ENCODE data around the gene GLS2.
"Not testable (repeated sequence)": the region's sequence is repeated elsewhere in the genome, so short reads cannot be mapped to it uniquely, and the experiment has no call there.

Gene GLS2

DNA sequence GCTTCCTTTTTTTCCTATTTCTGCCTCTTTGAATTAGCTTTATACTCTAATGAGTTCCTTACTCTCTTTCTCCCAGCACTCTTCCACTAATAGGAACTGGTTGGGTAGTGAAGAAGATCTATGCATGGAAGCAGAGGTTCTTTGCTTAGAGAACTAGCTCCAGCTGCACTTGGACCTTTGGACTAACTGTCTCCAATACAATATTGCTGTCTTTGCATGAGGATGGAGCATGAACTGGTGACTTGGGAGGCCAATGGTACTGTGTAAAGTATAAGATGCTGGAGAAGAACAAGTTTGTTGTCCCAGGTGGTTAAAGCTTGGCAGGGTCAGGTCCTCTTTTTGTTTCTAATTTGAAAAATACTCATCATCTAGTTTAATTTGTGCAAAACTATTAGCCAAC is 2.4 kb upstream of the GLS2 start:
- DNase-seq (ENCODE audit: low spot score): no peak

DNA sequence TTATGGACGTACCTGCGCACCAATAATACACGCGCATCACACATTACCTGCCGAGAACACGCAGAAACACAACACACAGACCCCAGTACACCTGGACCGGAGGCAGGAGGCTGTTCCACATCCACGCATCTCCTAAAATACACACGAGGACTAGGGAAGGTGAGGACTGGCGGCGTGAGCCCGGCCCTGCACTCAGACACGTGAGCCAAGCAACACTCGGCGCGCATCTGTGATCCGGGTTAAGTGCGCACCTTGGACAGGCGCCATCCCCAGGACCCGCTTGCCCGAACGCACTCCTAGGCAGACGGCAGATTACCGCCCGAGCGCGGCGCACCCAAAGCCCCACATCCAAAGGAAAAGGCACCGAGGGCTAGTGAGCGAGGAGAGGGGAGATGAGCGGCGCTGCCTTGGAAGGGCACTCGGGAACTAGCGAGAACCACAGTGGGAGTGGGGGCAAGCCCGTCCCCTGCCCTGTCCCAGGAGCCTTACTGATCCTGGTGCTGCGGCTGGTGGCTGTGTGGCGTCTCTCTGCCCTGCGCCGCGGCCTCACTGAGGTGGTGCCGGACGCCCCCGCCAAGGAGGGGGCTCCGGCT is 417 bp downstream of the GLS2 start:
- peak; percentile 17 for DNase-seq (ENCODE audit: low spot score)

DNA sequence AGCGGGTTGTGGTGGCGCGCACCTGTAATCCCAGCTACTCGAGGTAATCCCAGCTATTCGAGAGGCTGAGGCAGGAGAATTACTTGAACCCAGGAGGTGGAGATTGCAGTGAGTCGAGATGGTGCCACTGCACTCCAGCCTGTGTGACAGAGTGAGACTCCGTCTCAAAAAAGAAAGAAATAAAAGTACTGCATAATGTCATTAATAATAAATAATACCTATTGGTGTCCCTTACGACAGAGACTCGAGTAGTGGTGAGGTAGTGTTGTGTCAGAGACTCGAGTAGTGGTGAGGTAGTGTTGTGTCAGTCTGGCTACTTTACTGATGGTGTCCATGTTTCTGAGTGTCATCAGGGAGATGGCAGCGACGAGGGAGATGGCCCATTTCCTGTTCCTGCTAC is 1.3 kb downstream of the GLS2 start:
- DNase-seq (ENCODE audit: low spot score): no peak

DNA sequence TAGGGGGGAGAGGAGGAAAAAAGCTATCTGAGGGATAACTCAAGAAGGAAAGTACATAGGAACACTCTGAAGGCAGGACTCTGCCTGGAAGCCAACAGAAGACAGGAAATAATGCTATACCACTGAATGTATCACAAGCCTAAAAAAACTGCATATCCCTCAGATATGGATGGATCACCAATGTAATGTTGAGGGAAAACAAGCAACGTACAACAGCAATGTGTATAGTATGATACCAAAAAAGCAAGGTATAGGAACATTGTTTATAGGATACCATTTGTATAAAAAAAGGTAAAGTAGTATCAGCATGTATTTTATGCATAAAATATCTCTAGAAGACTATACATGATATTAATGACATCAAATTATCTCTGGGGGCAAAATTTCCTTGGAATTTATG is 3.4 kb downstream of the GLS2 start:
- DNase-seq (ENCODE audit: low spot score): no peak

DNA sequence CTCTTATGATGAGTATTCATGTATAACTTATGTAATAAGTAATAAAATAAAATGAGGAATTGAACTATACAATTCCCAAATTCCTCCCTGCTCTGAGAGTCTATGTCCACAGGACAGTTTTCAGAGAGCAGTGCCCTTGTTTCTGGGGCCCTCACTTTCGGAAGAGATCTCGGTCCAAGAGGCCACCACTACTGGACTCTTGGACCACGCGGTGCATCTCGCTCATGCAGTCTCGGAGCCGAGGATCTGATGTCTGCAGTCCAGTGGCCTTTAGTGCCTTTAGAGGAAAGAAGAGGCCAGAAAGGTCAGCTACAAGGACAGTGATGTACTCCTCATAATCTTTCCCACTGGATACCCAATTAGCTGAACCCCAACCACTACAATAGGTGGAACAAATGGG is 8.3 kb downstream of the GLS2 start:
- DNase-seq (ENCODE audit: low spot score): no peak

DNA sequence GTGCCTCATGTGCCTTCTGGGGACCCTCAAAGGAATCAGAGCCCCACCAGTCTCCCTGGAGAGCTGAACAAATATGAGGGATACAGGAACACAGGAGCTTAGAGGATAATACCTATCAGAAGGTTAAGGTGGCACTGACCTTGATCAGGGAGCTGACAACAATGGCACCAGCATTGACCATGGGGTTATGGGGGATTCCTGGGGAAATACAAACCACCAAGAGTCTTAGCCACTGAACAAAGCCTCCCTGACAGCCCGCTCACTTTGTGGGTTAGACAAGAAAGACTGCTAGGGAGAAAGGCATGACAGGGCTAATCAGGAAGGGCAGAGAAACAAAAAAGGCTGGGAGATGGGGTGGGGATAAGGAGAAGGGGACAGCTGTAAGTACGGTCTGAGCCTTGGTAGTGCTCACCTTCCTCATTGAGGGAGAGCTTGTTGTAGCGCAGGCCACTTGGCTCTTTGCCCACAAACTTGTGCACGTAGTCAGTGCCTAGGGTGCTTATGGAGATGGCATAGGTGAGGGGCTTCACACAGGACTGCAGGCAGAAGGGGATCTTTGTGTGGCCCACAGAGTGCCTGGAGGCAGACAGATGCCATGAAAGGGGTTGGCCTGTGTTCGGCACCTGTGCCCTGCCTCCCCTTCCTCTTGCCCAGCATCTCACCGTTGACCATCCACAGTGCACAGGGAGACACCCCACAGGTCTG is 10.3 kb downstream of the GLS2 start:
- DNase-seq (ENCODE audit: low spot score): no peak

DNA sequence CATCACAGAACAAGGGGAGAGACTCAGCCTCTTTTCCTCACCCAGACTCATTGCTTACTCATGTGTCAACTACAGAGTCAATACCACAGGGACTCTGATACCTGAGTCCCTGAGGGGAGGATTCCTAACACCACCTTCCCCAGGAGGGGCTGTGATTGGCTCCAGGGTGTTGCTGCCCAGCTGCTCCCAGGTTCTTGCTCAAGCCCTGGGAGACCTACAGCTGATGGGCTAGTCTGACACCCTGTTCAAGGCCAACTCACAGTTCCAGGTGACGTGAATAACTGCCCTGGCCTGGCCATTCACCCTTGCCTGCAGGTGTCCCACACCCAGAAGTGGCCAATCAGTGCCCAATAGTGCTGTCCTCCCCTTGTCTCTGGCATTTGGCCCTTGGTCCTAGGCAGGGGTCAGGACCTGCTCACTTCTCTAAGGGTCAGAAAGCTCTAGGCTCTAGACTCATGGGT is 11.0 kb downstream of the GLS2 start:
- DNase-seq (ENCODE audit: low spot score): no peak

DNA sequence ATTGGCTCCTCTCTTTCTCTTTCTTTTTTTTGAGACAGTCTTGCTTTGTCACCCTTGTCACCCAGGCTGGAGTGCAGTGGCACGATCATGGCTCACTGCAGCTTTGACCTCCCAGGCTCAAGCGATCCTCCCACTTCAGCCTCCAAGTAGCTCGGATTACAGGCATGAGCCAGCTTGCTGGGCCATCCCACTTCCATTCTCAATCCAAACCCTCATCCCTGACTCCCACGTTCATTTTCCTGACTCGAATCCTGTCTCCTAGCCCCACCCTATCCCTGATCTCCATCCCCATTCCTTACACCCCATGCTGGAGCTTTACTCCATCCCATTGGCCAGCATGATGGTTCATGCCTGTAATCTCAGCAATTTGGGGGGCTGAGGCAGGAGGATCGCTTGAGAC is 11.8 kb downstream of the GLS2 start:
- no peak for DNase-seq (ENCODE audit: low spot score)

DNA sequence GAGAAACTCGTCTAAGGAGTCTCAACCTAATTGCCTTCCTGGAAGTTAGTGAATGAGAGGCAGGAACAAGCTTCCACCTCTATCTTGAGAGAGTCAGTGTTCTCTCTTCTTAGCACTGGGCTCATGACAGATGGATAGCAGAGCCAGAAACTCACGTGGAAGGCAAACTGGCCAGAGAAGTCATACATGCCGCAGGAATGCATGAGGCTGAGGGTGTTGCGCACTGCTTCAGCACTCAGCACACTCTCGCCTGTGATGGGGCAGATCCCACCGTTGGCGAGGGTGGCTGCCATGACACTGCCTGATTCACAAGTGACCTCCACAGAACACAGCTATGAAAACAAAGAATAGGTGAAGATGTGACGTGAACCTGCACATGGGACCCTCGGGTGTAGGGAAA is 13.6 kb downstream of the GLS2 start:
- no peak for DNase-seq (ENCODE audit: low spot score)

DNA sequence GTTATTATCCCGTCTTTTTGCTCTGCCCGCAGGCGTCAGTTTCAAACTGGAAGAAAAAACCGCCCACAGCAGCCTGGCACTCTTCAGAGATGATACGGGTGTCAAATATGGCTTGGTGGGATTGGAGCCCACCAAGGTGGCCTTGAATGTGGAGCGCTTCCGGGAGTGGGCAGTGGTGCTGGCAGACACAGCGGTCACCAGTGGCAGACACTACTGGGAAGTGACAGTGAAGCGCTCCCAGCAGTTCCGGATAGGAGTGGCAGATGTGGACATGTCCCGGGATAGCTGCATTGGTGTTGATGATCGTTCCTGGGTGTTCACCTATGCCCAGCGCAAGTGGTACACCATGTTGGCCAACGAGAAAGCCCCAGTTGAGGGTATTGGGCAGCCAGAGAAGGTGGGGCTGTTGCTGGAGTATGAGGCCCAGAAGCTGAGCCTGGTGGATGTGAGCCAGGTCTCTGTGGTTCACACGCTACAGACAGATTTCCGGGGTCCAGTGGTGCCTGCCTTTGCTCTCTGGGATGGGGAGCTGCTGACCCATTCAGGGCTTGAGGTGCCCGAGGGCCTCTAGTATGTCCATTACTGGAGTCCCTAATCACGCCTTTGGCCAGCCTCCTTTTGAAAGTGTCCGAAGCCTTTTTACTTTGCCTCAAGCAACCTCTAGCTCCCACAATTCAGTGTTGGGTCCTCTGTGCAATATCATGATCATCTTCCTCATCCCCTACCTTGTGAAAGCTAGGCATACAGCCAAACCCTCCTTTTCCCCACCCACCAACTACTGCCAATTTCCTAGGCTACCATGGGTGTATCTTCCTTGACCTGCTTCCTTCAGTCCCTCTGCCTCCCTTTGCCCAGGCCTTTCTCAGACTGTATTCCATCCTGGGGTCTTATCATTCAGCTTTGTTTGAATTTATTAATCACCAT is 18.7 kb downstream of the GLS2 start:
- DNase-seq (ENCODE audit: low spot score): no peak

DNA sequence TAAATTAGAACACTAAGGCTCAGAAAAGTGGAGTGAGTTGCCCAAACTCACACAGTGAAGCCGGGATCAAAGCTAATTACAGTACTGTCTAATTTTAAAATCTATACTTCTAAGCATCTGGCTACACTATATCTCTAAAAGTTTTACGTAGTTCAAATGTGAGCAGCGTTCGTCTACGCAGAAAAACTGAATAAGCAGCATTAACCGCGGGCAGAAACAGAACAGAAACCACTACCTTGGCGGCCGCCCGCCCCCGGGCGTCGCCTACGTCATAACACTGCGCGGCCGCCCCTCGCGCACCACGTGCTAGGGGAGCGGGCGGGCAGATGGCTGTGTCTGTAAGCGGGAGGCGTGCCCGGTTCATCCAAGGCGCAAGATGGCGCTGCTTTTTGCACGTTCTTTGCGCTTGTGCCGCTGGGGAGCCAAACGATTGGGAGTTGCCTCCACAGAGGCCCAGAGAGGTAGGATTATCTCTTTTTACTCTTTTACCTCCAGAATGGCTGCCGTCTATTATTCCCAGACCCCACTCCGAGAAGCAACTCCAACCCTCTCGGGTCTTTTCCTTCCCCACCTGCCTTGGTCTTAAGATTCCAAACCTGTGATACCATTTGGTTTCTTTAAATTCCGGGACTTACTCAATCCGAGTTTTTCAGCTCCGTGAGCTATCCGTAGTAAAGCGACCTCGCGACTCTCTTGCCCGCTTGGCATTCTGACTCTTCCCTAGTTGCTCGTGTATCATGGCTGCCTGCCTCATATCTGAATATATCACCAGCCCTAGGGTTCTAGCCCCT is 19.6 kb downstream of the GLS2 start, which contains the start of gene SPRYD4:
TSS of gene SPRYD4 (plus strand) at position 363 of the 791 bp plus-strand sequence. CDS start at position 377, 14 bp downstream.
- peak; percentile 92 for DNase-seq (ENCODE audit: low spot score)

DNA sequence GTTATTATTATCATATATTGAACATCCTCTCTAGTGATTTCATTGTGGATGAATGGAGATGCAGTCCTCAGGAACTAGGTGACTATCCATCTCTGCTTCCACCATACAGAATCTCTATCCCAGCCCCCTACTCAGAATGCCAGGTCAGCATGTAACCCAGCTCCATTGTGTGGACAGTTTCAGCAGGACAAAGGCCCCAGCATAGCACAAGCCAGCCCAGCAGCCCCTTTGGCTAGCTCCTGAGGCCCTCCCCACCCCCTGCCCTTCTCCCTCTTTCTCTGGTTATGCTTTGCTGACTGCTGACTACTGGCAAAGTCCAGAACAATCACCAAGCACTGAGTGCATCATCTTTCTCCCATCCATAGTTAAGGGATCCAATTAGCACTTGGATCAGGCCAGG is 25.4 kb downstream of the GLS2 start:
- no peak for DNase-seq (ENCODE audit: low spot score)

DNA sequence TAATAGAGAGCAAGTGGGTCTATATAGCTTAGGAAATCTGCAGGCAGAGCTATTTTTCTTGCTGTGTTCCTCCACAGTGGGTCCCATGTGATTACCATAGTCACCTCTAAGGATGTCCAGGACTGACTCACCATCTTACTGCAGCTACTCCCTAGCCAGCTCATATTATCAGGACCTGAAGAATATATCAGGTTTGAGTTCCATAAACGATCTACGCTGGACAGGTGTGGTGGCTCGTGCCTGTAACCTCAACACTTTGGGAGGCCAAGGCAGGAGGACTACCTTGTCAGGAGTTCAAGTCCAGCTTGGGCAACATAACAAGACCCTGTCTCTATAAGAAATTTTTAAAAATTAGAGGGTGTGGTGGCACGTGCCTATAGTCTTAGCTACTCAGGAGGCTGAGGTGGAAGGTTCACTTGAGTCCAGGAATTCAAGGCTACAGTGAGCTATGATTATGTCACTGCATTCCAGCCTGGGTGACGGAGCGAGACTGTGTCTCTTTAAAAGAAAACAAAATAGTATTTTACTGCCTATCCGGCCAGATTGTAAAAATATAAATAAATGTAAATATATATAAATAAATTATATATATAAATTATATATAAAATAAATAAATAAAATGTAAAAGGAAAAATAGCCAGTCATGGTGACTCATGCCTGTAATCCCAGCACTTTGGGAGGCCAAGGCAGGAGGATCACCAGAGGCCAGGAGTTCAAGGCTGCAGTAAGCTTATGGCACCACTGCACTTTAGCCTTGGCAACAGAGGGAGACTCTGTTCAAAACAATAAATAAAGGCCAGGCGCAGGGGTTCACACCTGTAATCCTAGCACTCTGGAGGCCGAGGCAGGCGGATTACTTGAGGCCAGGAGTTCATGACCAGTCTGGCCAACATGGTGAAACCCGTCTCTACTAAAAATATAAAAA is 26.5 kb downstream of the GLS2 start:
- no peak for DNase-seq (ENCODE audit: low spot score)

DNA sequence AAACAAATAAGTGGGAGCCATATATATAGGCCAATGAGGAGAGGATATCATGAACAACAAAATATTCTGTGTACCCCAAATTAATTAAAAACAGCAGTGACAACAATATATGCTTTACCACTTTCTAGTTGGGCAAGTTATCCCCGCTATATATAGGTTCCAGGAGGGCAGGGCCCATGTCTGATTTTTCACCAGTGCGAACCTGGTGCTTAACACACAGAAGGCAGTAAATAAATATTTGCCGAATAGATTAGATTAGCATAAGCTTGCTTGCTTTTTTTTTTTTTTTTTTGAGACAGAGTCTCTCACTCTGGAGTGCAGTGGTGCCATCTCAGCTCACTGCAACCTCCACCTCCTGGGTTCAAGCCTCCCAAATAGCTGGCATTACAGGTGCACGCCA is 30.1 kb downstream of the GLS2 start:
- no peak for DNase-seq (ENCODE audit: low spot score)

DNA sequence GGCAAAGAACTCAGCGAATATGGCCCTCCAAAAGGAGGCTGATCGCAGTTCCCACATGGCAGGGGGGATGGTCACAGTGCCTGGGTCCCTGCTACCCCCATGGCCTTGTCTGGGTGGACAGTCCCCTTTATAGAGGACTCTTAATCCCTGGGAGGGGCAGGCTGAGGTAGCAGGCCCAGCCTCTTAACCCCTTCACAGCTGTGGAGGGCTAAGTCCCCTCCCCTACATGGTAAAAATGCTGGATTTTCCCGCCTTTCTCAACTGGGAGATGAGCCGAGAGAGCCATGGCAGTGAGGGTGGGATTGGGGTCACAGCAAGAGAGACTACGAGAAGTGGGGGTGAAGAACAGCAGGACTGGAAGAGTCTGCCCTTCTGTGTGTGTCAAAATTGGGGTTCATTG is 33.4 kb downstream of the GLS2 start, which contains the start of gene MIP:
TSS of gene MIP (minus strand) at position 101 of the 400 bp plus-strand sequence. CDS start at position 57, 44 bp downstream.
- no peak for DNase-seq (ENCODE audit: low spot score)

DNA sequence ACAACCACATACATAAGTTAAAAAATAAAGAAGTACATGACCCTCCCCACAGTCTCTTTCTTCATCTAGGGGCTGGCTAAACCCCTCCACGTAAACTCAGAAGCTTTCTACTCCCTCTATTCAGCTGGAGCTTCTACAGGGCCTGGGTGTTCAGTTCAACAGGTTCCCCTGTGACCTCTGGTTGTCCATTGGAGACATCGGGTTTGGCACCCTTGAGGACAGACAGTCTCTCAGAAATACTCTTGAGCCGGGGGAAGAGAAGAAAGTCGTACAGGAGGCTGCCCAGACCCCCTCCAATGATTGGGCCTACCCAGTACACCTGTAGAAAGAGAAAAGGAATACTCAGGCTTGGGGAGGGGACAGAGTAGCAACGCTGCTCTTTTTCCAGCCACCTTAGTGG is 36.8 kb downstream of the GLS2 start:
- no peak for DNase-seq (ENCODE audit: low spot score)

DNA sequence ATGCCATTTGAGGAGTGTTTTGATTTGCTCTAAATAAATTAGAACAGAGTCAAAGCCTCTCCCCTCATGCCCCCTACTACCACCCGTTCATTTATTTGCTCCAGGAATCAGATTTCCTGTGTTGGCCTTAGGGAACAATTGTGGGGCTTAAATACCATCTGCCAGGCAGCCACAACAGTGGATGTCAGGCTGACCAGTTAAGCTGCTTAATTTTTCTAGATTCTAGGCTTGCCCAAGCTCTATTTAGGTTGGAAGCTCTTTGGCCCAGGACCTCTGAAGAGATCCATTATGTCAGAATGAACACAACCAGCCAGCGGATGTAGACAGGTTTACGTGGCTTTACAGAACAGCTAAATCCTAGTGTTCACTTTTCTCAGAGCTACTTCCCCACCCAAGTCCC is 37.7 kb downstream of the GLS2 start:
- no peak for DNase-seq (ENCODE audit: low spot score)

DNA sequence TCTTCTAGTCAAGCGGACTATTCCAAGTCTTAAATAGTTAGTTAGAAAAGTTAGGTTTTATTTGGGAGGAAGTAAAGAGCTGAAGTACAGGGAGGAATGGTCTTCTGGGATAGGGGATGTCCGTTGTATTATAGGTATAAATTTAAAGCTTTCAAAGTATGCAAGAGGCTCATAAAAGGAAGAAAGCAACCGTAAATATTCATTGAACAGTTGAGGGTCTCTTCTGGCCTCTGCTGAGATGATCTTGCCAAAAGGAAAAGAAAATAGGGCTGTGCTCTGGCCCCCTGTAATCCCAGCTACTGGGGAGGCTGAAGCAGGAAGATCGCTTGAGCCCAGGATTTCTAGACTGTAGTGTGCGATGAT is 38.4 kb downstream of the GLS2 start:
- DNase-seq (ENCODE audit: low spot score): no peak

DNA sequence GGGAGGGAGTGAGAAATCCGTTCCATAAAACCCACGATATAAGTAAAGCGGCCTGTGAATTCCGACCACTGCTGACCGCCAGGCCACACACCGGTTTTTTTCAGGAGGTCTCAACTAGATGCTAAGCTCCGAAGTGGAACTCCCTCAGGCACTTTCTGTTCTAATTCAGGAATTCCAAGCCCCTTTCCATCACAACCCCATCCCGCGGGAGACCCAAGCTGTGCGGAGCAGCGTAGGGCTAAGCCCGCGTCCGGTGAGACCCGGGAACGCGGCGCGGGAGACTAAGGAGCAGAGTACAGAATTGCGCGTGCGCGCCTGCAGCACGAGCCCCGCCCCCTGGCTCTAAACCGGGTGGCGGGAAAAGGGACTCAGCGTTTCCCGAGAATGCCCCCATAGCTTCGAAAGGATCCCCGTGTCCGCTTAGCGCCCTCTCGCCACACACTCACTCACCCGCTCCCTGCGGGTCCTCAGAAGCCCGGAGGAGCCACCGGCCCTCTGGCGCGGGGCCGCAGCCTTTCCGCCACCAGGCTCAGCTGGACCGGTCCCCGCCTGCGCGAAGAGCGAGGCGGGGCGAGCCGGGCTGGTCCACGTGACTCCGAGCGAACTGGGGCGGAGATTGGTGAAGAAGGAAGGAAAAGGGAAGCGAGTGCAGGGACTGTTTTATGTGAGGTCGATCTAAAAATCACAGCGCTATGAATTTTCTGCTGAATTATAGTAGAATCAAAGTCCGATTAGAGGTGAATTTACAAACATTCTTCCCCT is 38.9 kb downstream of the GLS2 start, which contains the start of gene TIMELESS:
TSS of gene TIMELESS (minus strand) at position 567 of the 762 bp plus-strand sequence. CDS start 15,256 bp downstream, outside the sequence.
- DNase-seq (ENCODE audit: low spot score): peak; percentile 82

DNA sequence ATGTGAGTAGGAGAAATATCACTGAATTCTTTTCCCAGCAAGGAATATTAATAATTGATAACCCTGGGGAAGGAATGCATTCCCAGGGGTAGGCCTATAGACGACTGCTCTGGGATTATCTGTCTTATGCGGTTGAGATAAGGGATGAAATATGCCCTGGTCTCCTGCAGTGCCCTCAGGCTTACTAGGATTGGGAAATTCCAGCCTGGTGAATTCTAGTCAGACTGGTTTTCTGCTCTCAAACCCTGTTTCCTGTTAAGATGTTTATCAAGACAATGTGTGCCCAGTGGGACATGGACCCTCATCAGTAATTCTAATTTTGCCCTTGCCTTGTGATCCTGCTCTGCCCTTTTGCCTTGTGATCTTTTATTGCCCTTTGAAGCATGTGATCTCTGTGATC is 44.8 kb downstream of the GLS2 start:
- DNase-seq (ENCODE audit: low spot score): not testable (repeated sequence)

Measured in CD4-positive, alpha-beta T cell treated with Interleukin-6 at 100 ng/mL for 8 hours (primary cell).